Endothelial cell of umbilical vein (primary cell): Measurements from ENCODE around the gene LUC7L2.

ENCODE experiments used
- EZH2 ChIP-seq: IDR thresholded peaks from 2 replicates; pipeline ENCODE4 v1.6.1; 2012; ENCODE audit warnings: borderline replicate concordance, low read depth, mild to moderate bottlenecking, moderate library complexity, low read length, inconsistent platforms; ENCODE audit not compliant: severe bottlenecking
- TF ChIP-seq, protein P1 (sequence below), 2 donors: IDR thresholded peaks; 1 replicate in 1 of 2; 2 replicates in 1 of 2; pipeline ENCODE4 v1.5.1; 2011; ENCODE audit warnings: low read length in 2 of 2, mild to moderate bottlenecking in 2 of 2, moderate library complexity in 2 of 2, control low read depth in 1 of 2, inconsistent platforms in 1 of 2, low read depth in 1 of 2; ENCODE audit not compliant: insufficient read depth in 1 of 2; ENCODE audit errors: extremely low read depth in 1 of 2

DNA sequence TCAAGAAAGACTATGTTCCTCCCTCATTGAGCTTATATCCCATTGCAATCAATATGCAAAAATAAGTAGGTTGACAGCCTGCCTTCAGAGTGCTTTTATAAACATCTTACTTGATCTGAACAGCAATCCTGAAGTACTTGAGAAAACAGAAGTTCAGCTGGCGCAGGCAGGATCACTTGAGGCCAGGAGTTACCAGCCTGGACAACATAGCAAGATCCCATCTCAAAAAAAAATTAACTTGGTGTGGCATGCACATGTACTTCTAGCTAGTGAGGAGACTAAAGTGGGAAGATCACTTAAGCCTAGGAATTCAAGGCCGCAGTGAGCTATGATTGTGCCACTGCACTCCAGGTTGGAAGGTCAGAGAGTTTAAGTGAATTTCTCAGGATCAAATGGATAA lies 30.1 kb downstream of the LUC7L2 start:
- TF ChIP-seq, protein P1, sequence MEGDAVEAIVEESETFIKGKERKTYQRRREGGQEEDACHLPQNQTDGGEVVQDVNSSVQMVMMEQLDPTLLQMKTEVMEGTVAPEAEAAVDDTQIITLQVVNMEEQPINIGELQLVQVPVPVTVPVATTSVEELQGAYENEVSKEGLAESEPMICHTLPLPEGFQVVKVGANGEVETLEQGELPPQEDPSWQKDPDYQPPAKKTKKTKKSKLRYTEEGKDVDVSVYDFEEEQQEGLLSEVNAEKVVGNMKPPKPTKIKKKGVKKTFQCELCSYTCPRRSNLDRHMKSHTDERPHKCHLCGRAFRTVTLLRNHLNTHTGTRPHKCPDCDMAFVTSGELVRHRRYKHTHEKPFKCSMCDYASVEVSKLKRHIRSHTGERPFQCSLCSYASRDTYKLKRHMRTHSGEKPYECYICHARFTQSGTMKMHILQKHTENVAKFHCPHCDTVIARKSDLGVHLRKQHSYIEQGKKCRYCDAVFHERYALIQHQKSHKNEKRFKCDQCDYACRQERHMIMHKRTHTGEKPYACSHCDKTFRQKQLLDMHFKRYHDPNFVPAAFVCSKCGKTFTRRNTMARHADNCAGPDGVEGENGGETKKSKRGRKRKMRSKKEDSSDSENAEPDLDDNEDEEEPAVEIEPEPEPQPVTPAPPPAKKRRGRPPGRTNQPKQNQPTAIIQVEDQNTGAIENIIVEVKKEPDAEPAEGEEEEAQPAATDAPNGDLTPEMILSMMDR (IDR thresholded peaks at IDR 0.05; ENCODE audit: extremely low read depth in 1 of 2, insufficient read depth in 1 of 2, low read depth in 1 of 2, low read length in 2 of 2), result no peak
- TF ChIP-seq EZH2, result no peak
